ENCODE data around the gene KDM5A.
"Not testable (repeated sequence)": the region's sequence is repeated elsewhere in the genome, so short reads cannot be mapped to it uniquely, and the experiment has no call there.

Gene KDM5A

DNA sequence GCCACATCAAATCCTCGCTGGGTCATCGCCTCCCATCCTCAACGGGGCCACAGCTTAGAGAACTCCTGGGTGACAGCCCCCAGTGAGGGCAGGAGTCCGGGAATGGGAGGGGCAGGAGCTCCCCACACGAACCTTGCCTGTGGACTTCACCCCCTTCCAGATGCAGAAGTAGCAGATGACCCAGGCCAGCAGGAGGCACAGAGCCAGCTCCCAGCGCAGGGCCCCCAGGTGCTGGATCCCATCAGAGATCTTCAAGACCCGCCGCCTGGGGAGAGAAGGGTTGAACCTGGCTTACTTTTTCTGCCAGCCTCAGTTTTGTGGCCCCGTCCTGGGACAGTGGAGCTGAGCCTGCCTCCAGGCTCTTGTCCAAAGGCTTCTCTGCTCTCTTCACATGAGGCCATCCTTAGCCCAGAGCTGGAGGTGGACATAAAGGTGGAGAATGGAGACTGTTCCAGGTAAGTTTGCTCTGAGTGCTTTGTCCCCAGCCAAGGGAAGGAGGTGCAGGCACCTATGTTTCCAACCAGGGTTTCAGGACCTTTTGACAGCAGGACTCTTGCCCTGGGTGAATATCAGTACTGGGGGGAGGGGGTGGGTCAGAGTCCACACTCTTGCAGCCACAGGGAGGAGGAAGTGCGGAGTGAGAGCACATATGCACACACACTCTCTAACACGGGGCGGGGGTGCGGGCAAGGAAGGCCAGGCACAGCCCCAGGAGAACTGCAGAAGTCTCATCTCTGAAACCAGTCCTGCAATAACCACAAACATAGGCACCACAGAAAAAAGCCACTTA is 151.9 kb downstream of the KDM5A start:
- FAIRE-seq: no peak

GRCh38 chr12:236445-236844 is 152.7 kb downstream of the KDM5A start:
- no peak for FAIRE-seq

- not testable (repeated sequence) for FAIRE-seq
These were observed 153.2 kb downstream of the KDM5A start for GRCh38 chr12:235967-236366.

DNA sequence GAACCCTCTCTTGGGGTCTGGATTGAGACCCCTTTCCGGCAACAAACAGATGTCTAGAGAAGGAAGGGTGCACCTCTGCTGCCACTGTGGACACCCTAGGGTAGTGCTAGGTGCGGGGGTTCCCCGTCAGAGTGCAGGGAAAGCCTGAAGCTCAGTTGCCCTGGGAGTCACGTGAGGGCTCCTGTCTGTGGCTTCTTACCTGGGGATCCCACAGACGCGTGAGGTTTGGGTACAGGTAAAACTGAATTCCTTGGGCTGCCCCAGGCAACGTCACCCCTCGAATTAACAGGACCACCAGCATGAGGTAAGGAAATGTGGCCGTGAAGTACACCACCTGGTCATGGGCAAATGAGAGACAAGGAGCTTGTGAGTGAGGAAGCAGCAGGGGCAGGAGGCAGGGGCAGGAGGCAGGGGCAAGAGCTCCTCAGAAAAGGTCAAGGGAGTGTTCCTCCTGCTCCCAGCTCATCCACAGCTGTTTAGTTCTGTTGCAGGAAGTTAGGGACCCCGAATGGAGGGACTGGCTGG is 154.2 kb downstream of the KDM5A start:
- no peak for FAIRE-seq

- no peak for FAIRE-seq
These were observed 155.1 kb downstream of the KDM5A start for GRCh38 chr12:234019-234418.

DNA sequence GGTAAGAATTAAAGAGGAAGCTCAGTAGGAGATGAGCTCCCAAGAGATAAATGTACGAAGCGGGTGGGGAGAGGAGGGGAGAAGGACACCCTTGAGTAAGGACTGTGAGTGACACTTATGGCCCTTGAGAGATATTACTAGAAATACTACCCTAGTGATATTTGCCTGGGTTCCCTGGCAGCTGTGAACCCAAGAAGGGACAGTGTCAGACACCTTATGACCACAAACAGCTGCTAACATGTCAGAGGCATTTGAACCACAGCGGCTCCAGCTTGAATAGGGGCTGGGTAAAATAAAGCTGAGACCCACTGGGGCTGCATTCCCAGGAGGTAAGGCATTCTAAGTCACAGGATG is 155.5 kb downstream of the KDM5A start:
- no peak for FAIRE-seq

DNA sequence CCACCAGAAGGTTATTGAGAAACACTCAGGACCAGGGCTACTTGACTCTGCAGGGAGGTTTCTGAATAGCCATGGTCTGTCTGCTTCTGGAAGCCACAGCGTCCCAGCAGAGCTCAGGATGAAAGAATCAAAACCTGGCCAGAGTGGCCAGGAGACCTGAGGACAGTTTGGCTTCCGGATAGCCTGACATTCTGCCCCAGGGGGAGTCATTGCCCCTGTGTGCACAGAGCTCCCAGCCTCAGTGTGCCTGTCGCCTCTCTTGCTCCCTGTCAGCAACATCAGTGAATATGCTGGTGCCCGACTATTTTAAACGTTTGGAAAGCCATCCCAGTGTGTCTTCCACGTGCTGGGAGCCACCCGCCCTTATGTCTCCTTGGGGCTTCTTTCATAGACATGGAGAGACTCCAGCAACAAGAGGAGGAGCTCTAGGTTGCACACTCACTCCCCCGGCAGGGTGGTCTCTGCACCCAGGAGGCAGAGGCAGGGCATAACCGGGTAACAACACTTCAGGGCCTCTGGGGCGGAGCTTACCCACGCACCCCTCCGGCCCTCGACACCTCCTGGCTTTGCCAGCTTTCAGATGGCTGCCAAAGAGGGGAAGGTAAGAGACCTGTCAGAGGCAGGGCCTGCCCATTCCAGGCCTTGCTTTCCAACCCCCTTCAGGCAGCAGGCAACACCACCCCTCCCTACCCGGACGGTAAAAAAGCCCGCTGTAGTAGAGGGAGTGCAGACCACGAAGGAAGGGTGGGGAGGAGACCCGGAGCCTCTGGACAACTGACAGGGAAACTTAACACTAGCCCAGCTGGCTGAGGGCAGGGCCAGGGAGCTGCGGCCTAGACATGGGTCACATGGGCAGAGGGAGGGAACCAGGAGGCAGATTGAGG is 156.1 kb downstream of the KDM5A start:
- no peak for FAIRE-seq

DNA sequence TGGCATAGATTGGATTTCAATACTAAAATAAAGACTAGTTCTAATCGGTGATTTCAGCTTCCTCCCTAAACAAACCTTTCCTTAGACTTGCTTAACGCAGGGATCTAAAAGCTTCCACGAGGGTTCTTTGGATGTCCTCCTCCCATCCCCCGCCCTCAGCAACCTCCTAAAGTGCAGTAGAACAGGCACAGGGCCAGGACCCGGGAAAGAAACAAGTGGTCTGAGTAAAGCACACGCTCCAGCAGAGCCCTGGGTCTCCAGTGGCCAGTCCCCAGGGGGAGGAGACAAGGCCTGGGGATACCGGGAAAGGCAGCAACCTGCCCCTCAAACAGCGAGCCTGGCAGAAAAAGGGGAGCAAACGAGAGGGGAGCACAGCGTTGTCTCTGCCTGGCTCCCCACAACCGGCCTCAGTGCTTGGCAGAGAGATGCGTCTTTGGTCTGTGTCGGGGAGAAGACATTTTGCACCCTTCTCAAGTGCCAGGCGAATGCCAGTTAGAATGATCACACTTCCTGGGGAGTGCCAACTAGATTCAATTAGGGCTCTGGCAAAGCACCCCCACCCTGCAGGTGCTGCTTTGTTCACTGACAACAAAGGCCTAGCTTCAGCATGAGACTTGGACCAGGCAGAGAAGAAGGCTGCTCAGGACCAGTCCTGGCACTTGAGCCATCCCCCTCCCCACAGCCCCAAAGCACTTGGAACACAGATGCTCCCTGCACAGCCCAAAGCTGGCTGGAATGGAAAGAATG is 158.0 kb downstream of the KDM5A start:
- FAIRE-seq: no peak
